HepG2 (cell line): ENCODE measurements around the gene CCDC120.

Experiments used
- NFYB ChIP-seq: sonication (generic); formaldehyde crosslinking; IDR thresholded peaks from 2 replicates; pipeline ENCODE4 v1.4.0; 2020; ENCODE audit warnings: missing genetic modification reagents
- RAD21 ChIP-seq: fragments of 450-650 bp; formaldehyde crosslinking; IDR thresholded peaks from 2 replicates; pipeline ENCODE4 v1.5.0; 2020; ENCODE audit warnings: mild to moderate bottlenecking
- SP140L ChIP-seq: sonication (generic); formaldehyde crosslinking; IDR thresholded peaks from 2 replicates; pipeline ENCODE4 v1.4.0; 2020; ENCODE audit warnings: missing genetic modification reagents, borderline replicate concordance
- ZNF33A ChIP-seq: sonication (generic); formaldehyde crosslinking; IDR thresholded peaks from 2 replicates; pipeline ENCODE4 v1.5.1; 2020; ENCODE audit warnings: missing genetic modification reagents, mild to moderate bottlenecking, moderate library complexity, borderline replicate concordance
- ZNF350 ChIP-seq: sonication (generic); formaldehyde crosslinking; IDR thresholded peaks from 2 replicates; pipeline ENCODE4 v1.4.0; 2020; ENCODE audit warnings: mild to moderate bottlenecking, low read depth, missing genetic modification reagents, borderline replicate concordance
- ZNF510 ChIP-seq: sonication (generic); formaldehyde crosslinking; IDR thresholded peaks from 2 replicates; pipeline ENCODE4 v1.4.0; 2020; ENCODE audit warnings: low read depth, mild to moderate bottlenecking, missing genetic modification reagents
- ZNF570 ChIP-seq: sonication (generic); formaldehyde crosslinking; IDR thresholded peaks from 2 replicates; pipeline ENCODE4 v1.4.0; 2020; ENCODE audit warnings: mild to moderate bottlenecking, missing genetic modification reagents, borderline replicate concordance
- TF ChIP-seq, protein P1 (sequence below): sonication (generic); formaldehyde crosslinking; IDR thresholded peaks from 2 replicates; pipeline ENCODE4 v1.8.1; 2023; ENCODE audit warnings: mild to moderate bottlenecking, missing genetic modification reagents, borderline replicate concordance
- TF ChIP-seq, protein P2 (sequence below): sonication (generic); formaldehyde crosslinking; IDR thresholded peaks from 2 replicates; pipeline ENCODE4 v1.5.0; 2020; ENCODE audit warnings: mild to moderate bottlenecking, missing genetic modification reagents, moderate library complexity
- TF ChIP-seq, protein P3 (sequence below): IDR thresholded peaks from 2 replicates; pipeline ENCODE4 v1.6.1; 2016; ENCODE audit warnings: low read depth, borderline replicate concordance
- TF ChIP-seq, protein P4 (sequence below): sonication (generic); formaldehyde crosslinking; IDR thresholded peaks from 2 replicates; pipeline ENCODE4 v1.8.1; 2023; ENCODE audit warnings: missing genetic modification reagents, inconsistent platforms, borderline replicate concordance
- TF ChIP-seq, protein P5 (sequence below): sonication (generic); formaldehyde crosslinking; IDR thresholded peaks from 2 replicates; pipeline ENCODE4 v1.4.0; 2020; ENCODE audit warnings: missing genetic modification reagents

DNA sequence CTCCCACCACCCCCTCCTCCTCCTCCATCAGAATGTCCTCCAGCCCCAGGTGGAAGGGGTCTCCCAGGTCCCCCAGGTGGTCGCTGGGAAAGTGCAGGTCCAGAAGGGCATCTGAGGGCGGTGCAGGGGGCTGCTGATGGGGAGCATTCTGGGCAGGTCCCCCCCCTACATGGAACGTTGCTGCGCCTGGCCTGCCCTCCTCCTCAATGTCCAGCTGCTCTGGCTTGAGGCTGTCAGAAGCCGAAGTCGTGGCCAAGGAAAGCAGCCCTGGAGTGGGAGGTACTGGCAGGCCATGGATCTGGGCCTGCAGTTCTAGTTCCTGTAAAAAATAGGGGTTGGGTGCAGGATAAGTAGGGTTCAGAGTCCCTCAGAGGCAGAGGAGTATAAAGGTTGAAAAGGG, 28.5 kb upstream of the CCDC120 start:
- TF ChIP-seq, protein P1, sequence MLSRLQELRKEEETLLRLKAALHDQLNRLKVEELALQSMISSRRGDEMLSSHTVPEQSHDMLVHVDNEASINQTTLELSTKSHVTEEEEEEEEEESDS (CRISPR knock-in tag) = no peak
- TF ChIP-seq ZNF33A = no peak
- TF ChIP-seq ZNF350 (CRISPR knock-in tag) = no peak
- no peak for TF ChIP-seq SP140L
- TF ChIP-seq, protein P2, sequence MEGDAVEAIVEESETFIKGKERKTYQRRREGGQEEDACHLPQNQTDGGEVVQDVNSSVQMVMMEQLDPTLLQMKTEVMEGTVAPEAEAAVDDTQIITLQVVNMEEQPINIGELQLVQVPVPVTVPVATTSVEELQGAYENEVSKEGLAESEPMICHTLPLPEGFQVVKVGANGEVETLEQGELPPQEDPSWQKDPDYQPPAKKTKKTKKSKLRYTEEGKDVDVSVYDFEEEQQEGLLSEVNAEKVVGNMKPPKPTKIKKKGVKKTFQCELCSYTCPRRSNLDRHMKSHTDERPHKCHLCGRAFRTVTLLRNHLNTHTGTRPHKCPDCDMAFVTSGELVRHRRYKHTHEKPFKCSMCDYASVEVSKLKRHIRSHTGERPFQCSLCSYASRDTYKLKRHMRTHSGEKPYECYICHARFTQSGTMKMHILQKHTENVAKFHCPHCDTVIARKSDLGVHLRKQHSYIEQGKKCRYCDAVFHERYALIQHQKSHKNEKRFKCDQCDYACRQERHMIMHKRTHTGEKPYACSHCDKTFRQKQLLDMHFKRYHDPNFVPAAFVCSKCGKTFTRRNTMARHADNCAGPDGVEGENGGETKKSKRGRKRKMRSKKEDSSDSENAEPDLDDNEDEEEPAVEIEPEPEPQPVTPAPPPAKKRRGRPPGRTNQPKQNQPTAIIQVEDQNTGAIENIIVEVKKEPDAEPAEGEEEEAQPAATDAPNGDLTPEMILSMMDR (CRISPR knock-in tag) = no peak
- TF ChIP-seq, protein P3, sequence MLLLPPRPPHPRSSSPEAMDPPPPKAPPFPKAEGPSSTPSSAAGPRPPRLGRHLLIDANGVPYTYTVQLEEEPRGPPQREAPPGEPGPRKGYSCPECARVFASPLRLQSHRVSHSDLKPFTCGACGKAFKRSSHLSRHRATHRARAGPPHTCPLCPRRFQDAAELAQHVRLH (CRISPR knock-in tag) = no peak
- no peak for TF ChIP-seq ZNF570 (CRISPR knock-in tag)
- TF ChIP-seq RAD21 (CRISPR knock-in tag) = no peak
- TF ChIP-seq, protein P4, sequence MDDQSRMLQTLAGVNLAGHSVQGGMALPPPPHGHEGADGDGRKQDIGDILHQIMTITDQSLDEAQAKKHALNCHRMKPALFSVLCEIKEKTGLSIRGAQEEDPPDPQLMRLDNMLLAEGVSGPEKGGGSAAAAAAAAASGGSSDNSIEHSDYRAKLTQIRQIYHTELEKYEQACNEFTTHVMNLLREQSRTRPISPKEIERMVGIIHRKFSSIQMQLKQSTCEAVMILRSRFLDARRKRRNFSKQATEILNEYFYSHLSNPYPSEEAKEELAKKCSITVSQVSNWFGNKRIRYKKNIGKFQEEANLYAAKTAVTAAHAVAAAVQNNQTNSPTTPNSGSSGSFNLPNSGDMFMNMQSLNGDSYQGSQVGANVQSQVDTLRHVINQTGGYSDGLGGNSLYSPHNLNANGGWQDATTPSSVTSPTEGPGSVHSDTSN (CRISPR knock-in tag) = no peak
- no peak for TF ChIP-seq NFYB
- TF ChIP-seq, protein P5, sequence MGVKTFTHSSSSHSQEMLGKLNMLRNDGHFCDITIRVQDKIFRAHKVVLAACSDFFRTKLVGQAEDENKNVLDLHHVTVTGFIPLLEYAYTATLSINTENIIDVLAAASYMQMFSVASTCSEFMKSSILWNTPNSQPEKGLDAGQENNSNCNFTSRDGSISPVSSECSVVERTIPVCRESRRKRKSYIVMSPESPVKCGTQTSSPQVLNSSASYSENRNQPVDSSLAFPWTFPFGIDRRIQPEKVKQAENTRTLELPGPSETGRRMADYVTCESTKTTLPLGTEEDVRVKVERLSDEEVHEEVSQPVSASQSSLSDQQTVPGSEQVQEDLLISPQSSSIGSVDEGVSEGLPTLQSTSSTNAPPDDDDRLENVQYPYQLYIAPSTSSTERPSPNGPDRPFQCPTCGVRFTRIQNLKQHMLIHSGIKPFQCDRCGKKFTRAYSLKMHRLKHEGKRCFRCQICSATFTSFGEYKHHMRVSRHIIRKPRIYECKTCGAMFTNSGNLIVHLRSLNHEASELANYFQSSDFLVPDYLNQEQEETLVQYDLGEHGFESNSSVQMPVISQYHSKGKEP (CRISPR knock-in tag) = no peak
- no peak for TF ChIP-seq ZNF510 (CRISPR knock-in tag)
